Endothelial cell of umbilical vein (primary cell): Measurements from ENCODE around the gene BZW1. TPM values are rescaled to one million over a fixed set of nuclear protein-coding genes. Genes with fewer than 3 reads are reported as not detected.

Experiments
- Bru-seq: library from RNA; stranded (reverse); fragments of 400-500 nt; gene quantifications from one replicate; lab custom pipeline; 2021; lab: Mats Ljungman, UMichigan
- BruChase-seq, 2 experiments: library from RNA; stranded (reverse); fragments of 400-500 nt; gene quantifications; one replicate each; lab custom pipeline; 2021; lab: Mats Ljungman, UMichigan
- BruUV-seq: library from RNA; stranded (reverse); fragments of 400-500 nt; replicated peaks from 2 replicates; lab custom pipeline; 2021; lab: Mats Ljungman, UMichigan
- CTCF ChIA-PET: fragments of 300-600, 350-600 bp; sonication (Branson Sonifier 250); formaldehyde crosslinking; loops from one replicate; lab custom pipeline; 2021; ENCODE audit warnings: antibody characterized with exemption, inconsistent platforms; lab: Charles Lee
- POLR2A ChIA-PET: fragments of 300-600, 350-600 bp; sonication (Branson Sonifier 250); formaldehyde crosslinking; loops from one replicate; lab custom pipeline; 2021; ENCODE audit warnings: antibody characterized with exemption, inconsistent platforms; lab: Charles Lee
- DNase-seq: peaks from one replicate; pipeline ENCODE4 v3.0.0-alpha.2; 2011; ENCODE audit warnings: low read depth, low spot score
- FAIRE-seq: peaks from 2 replicates; lab custom pipeline; 2011; peaks lifted over from hg19 to GRCh38; lab: Jason Lieb, UNC
- H2AFZ ChIP-seq: 2 replicates; pipeline ENCODE4 v1.6.0; 2012; ENCODE audit warnings: low read depth, low read length, control low read depth, inconsistent platforms
- H3K27ac ChIP-seq: 2 replicates; pipeline ENCODE4 v1.5.1; 2011; ENCODE audit warnings: low read depth, mild to moderate bottlenecking, control low read depth, low read length, moderate library complexity; ENCODE audit not compliant: insufficient read depth
- H3K27me3 ChIP-seq, 2 experiments: 2 replicates each; pipeline versions ENCODE4 v1.6.0 to v1.6.1; 2011; ENCODE audit warnings: low read length in 2 of 2, mixed read lengths in 1 of 2; ENCODE audit not compliant: control insufficient read depth in 2 of 2, insufficient read depth in 2 of 2
- H3K36me3 ChIP-seq, 2 experiments: 2 replicates in 1 of 2; 3 replicates in 1 of 2; pipeline ENCODE4 v1.5.1; 2011; ENCODE audit warnings: low read length in 2 of 2, mild to moderate bottlenecking in 1 of 2, moderate library complexity in 1 of 2; ENCODE audit not compliant: control insufficient read depth in 2 of 2, insufficient read depth in 2 of 2; ENCODE audit errors: extremely low read depth in 1 of 2
- H3K4me1 ChIP-seq: 3 replicates; pipeline ENCODE4 v1.5.1; 2011; ENCODE audit warnings: mild to moderate bottlenecking, low read length; ENCODE audit not compliant: control insufficient read depth, insufficient read depth; ENCODE audit errors: extremely low read depth
- H3K4me2 ChIP-seq: 2 replicates; pipeline ENCODE4 v1.6.1; 2011; ENCODE audit warnings: low read length, control low read depth, mixed read lengths; ENCODE audit not compliant: insufficient read depth
- H3K4me3 ChIP-seq, 3 experiments: fragments of 200-600 bp in 1 of 3; sonication (generic), shearing (Covaris generic) in 1 of 3; replicated peaks in 1 of 3; 2 replicates each; pipeline ENCODE4 v1.5.1; 2011 to 2016; ENCODE audit warnings: control low read depth in 3 of 3, low read length in 3 of 3, mild to moderate bottlenecking in 2 of 3, inconsistent platforms in 1 of 3, low read depth in 1 of 3, moderate library complexity in 1 of 3; ENCODE audit not compliant: insufficient read depth in 1 of 3
- H3K79me2 ChIP-seq: 2 replicates; pipeline ENCODE4 v1.6.0; 2012; ENCODE audit warnings: low read length, inconsistent platforms; ENCODE audit not compliant: control insufficient read depth, insufficient read depth
- H3K9ac ChIP-seq: replicated peaks from 2 replicates; pipeline ENCODE3; 2011; ENCODE audit warnings: low read length, control low read depth; ENCODE audit not compliant: insufficient read depth; ENCODE audit errors: extremely low read depth
- H3K9me1 ChIP-seq: replicated peaks from 3 replicates; pipeline ENCODE4 v1.6.0; 2011; ENCODE audit warnings: mild to moderate bottlenecking, low read length; ENCODE audit not compliant: control insufficient read depth, insufficient read depth; ENCODE audit errors: extremely low read depth
- H3K9me3 ChIP-seq: replicated peaks from 2 replicates; pipeline ENCODE4 v1.5.1; 2012; ENCODE audit warnings: low read length, inconsistent platforms; ENCODE audit not compliant: control insufficient read depth, insufficient read depth
- H4K20me1 ChIP-seq: replicated peaks from 2 replicates; pipeline ENCODE3; 2011; ENCODE audit warnings: mild to moderate bottlenecking, low read length; ENCODE audit not compliant: control insufficient read depth, insufficient read depth; ENCODE audit errors: extremely low read depth
- EZH2 ChIP-seq: IDR thresholded peaks from 2 replicates; pipeline ENCODE4 v1.6.1; 2012; ENCODE audit warnings: borderline replicate concordance, low read depth, mild to moderate bottlenecking, moderate library complexity, low read length, inconsistent platforms; ENCODE audit not compliant: severe bottlenecking
- FOS ChIP-seq: IDR thresholded peaks from 2 replicates; pipeline ENCODE4 v1.6.1; 2011; ENCODE audit warnings: mild to moderate bottlenecking, low read length, moderate library complexity, borderline replicate concordance; ENCODE audit not compliant: insufficient read depth
- GATA2 ChIP-seq: IDR thresholded peaks from 2 replicates; pipeline ENCODE4 v1.7.0; 2011; ENCODE audit warnings: low read depth, mild to moderate bottlenecking, moderate library complexity, mixed read lengths, low read length; ENCODE audit not compliant: insufficient read length, insufficient read depth
- JUN ChIP-seq: IDR thresholded peaks from 2 replicates; pipeline ENCODE4 v1.6.1; 2011; ENCODE audit warnings: borderline replicate concordance, low read depth; ENCODE audit not compliant: insufficient read length, insufficient read depth
- MYC ChIP-seq: IDR thresholded peaks from one replicate; pipeline ENCODE4 v1.6.1; 2011; ENCODE audit warnings: mild to moderate bottlenecking, low read depth, low read length
- POLR2A ChIP-seq: IDR thresholded peaks from 2 replicates; pipeline ENCODE4 v1.6.1; 2012; ENCODE audit warnings: low read depth, mild to moderate bottlenecking, control low read depth, low read length
- POLR2AphosphoS5 ChIP-seq: IDR thresholded peaks from 2 replicates; pipeline ENCODE4 v1.6.1; 2012; ENCODE audit warnings: low read depth, mild to moderate bottlenecking, control low read depth, low read length, moderate library complexity; ENCODE audit not compliant: insufficient read depth
- dilution Hi-C: fragments of 300-500 bp; cut with MboI; formaldehyde crosslinking; loops from one replicate; pipeline ENCODE4 v1.15.0; 2019; ENCODE audit warnings: low sequenced_read_pairs; ENCODE audit not compliant: extremely low pct_ligation_motif_present
- intact Hi-C: fragments of 100-400 bp; cut with micrococcal nuclease; formaldehyde crosslinking; loops from one replicate; pipeline ENCODE4 v1.10.0; 2022
- long read RNA-seq: library from polyadenylated mRNA; stranded (forward); transcript quantifications from one replicate; pipeline ENCODE4 v2.0.0, GENCODE V29; 2021
- polyA minus RNA-seq, 3 experiments: library from RNA; depleted of rRNA, polyadenylated mRNA; stranded (reverse); fragments of >200 nt; gene quantifications; 1 replicate in 1 of 3; 2 replicates in 2 of 3; pipeline ENCODE4 v1.2.3, GENCODE V29; 2011
- polyA plus RNA-seq, 4 experiments: library from polyadenylated mRNA; depleted of rRNA in 3 of 4; stranded (reverse) in 3 of 4; unstranded in 1 of 4; fragments of >200 nt; gene quantifications; 2 replicates each; pipeline versions ENCODE4 v1.2.1 to v1.2.3, GENCODE V29; 2011 to 2012; ENCODE audit warnings: missing spikeins in 1 of 4
- total RNA-seq: library from RNA; stranded (reverse); gene quantifications from 2 replicates; pipeline ENCODE4 v1.2.3, GENCODE V29; 2021
- TF ChIP-seq, protein P1 (sequence below), 2 donors: IDR thresholded peaks; 1 replicate in 1 of 2; 2 replicates in 1 of 2; pipeline ENCODE4 v1.5.1; 2011; ENCODE audit warnings: low read length in 2 of 2, mild to moderate bottlenecking in 2 of 2, moderate library complexity in 2 of 2, control low read depth in 1 of 2, inconsistent platforms in 1 of 2, low read depth in 1 of 2; ENCODE audit not compliant: insufficient read depth in 1 of 2; ENCODE audit errors: extremely low read depth in 1 of 2
- TF ChIP-seq, protein P2 (sequence below): IDR thresholded peaks from 2 replicates; pipeline ENCODE4 v1.6.1; 2011; ENCODE audit not compliant: insufficient read depth, insufficient read length

BZW1 gene
- total RNA-seq (347 and 353 TPM in 2 replicates), polyA plus RNA-seq (130 and 174 TPM in 2 replicates), polyA minus RNA-seq (305 and 337 TPM in 2 replicates), Bru-seq, nascent RNA (percentile 98 among the genes with signal in this experiment), BruChase-seq, experiment 1, labeled RNA remaining after a 6-hour chase (percentile 100 among the genes with signal in this experiment), BruChase-seq, experiment 2, labeled RNA remaining after a 2-hour chase (percentile 99 among the genes with signal in this experiment)
- 219 and 224 TPM in 2 replicates for polyA plus RNA-seq (2011; cell fraction: cytosol; rRNA removed)
- 143 and 157 TPM in 2 replicates for polyA plus RNA-seq (2011; cell fraction: nucleus; rRNA removed)
- 344 and 564 TPM in 2 replicates for polyA plus RNA-seq (2012)
- 414 TPM for polyA minus RNA-seq (2011; cell fraction: cytosol; rRNA and poly(A)+ RNA removed)
- polyA minus RNA-seq (2011; cell fraction: nucleus; rRNA and poly(A)+ RNA removed), result 184 and 211 TPM in 2 replicates
- long read RNA-seq, full-length matches to known transcripts, result 812 of 905 reads
- long read RNA-seq, partial matches to known transcripts, result 23 of 905 reads
- long read RNA-seq, other reads (novel, unspliced or antisense), result 70 of 905 reads

DNA sequence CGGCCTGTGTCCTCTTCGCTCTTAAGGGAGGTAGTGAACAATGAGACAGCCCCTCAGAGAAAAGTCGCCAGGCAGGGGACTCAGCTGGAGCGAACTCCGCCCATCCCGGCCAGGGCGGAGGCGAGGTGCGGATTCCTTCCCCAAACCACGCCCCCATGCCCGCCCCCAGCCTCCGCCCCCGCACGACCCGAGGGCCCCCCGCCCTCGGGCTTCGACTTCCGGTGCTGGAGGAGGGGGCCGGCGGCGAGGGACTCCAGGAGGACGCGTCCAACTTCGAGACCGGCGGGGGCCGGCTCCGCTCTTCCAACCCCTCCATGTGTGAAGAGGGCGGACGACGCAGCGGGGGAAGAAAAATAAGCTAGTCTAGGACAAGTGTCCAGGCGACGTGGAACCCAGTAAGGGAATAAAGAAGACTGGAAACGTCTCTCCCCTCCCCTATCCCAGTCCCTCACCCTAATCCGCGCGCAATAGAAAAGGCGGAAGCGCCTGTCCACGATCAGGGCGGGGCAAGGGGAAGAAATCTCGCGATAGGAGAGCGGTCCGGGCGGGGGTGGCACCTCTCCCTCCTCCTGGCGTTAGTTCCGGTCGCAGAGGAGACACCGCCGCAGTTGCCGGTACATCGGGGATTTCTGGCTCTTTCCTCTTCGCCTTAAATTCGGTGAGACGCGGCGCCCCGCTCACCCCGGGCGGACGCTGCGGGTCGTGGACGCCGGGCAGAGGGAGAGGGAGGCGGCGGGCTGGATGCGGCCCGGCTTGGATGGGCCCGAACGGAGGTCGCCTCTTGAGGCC is at the start of gene BZW1:
Gene BZW1, plus strand, starts transcription at position 578 of the 789 bp plus-strand sequence. CDS start 1,308 bp downstream, outside the sequence.
- intact Hi-C loops, result loop anchor here (1.0 to 5.0 kb wide), 8 partner anchors 24 to 829 kb away; partner anchors contain the start of genes CLK1, NIF3L1 and PPIL3
- dilution Hi-C loops, result no loop called here
- peaks cover 34% of the 10 kb centered on the region for H3K4me1 ChIP-seq
- no peaks in the 10 kb centered on the region for H3K27me3 ChIP-seq
- H3K9me1 ChIP-seq, result no peaks in the 10 kb centered on the region
- peak within 1 kb of the TSS; percentile 100 for H3K4me2 ChIP-seq
- H4K20me1 ChIP-seq, result peaks cover 13% of the 10 kb centered on the region
- peaks cover 11 to 23% of the 10 kb centered on the region in 2 experiments for H3K36me3 ChIP-seq
- peak within 1 kb of the TSS; percentile 46 for H2AFZ ChIP-seq
- TF ChIP-seq POLR2AphosphoS5 (peak; percentile 82), POLR2A (peak; percentile 69), JUN (no peak)
- H3K4me3 ChIP-seq, result peak within 1 kb of the TSS; percentile 76 to 99 (median 96)
- ChIA-PET CTCF (interaction anchor here (0.6 to 3.1 kb wide), 3 partner anchors 76 to 109 kb away, joined by 3 to 16 read pairs (median 7); no protein-coding TSS in a partner anchor), POLR2A (interaction anchor here (0.6 to 0.8 kb wide), 2 partner anchors 24 to 56 kb away, joined by 3 read pairs; no protein-coding TSS in a partner anchor)
- peak; percentile 82 for FAIRE-seq
- no peaks in the 10 kb centered on the region for H3K9me3 ChIP-seq
- no TSS peak for BruUV-seq
- peak within 1 kb of the TSS; percentile 98 for H3K27ac ChIP-seq
- H3K79me2 ChIP-seq, result peaks cover 47% of the 10 kb centered on the region
- DNase-seq, result peak; percentile 95
- peak within 1 kb of the TSS; percentile 99 for H3K9ac ChIP-seq

DNA sequence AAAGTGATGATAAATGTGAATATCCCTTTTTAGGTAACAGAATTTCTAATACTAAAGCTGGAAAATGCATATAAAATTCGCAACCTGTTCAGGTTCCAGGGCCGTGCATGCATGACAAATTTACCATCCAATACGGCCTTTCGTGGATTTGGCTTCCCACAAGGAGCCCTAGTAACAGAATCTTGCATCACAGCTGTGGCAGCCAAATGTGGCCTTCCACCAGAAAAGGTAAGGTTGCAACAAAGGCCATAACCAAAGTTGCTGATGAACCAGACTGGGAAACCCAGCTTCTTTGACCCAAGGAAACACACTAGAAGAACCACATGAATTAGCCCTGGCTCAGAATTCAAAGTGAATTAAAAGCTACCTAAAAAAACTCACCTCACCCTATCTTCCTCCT is 49.6 kb upstream of the BZW1 start:
- H3K9ac ChIP-seq, result no peak overlapping the region
- ChIA-PET POLR2A (no interaction called here), CTCF (interaction anchor here (0.6 to 1.6 kb wide), 6 partner anchors 12 to 56 kb away, joined by 3 to 8 read pairs (median 3); no protein-coding TSS in a partner anchor)
- H3K9me3 ChIP-seq, result no peaks in the 10 kb centered on the region
- H3K79me2 ChIP-seq, result no peaks in the 10 kb centered on the region
- no peaks in the 10 kb centered on the region for H3K9me1 ChIP-seq
- BruUV-seq, result no TSS peak
- no peaks in the 10 kb centered on the region for H3K36me3 ChIP-seq
- dilution Hi-C loops (no loop called here), intact Hi-C loops (no loop called here)
- no peak overlapping the region for H3K27ac ChIP-seq
- DNase-seq, result no peak
- TF ChIP-seq, protein P1, sequence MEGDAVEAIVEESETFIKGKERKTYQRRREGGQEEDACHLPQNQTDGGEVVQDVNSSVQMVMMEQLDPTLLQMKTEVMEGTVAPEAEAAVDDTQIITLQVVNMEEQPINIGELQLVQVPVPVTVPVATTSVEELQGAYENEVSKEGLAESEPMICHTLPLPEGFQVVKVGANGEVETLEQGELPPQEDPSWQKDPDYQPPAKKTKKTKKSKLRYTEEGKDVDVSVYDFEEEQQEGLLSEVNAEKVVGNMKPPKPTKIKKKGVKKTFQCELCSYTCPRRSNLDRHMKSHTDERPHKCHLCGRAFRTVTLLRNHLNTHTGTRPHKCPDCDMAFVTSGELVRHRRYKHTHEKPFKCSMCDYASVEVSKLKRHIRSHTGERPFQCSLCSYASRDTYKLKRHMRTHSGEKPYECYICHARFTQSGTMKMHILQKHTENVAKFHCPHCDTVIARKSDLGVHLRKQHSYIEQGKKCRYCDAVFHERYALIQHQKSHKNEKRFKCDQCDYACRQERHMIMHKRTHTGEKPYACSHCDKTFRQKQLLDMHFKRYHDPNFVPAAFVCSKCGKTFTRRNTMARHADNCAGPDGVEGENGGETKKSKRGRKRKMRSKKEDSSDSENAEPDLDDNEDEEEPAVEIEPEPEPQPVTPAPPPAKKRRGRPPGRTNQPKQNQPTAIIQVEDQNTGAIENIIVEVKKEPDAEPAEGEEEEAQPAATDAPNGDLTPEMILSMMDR (IDR thresholded peaks at IDR 0.05; ENCODE audit: extremely low read depth in 1 of 2, insufficient read depth in 1 of 2, low read depth in 1 of 2, low read length in 2 of 2), result no peak
- TF ChIP-seq POLR2AphosphoS5 (no peak), EZH2 (no peak), POLR2A (no peak), FOS (no peak), JUN (no peak), MYC (no peak), GATA2 (no peak)
- TF ChIP-seq, protein P2, sequence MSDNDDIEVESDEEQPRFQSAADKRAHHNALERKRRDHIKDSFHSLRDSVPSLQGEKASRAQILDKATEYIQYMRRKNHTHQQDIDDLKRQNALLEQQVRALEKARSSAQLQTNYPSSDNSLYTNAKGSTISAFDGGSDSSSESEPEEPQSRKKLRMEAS, result no peak
- no peak overlapping the region for H3K4me3 ChIP-seq
- H4K20me1 ChIP-seq, result no peaks in the 10 kb centered on the region
- H3K27me3 ChIP-seq, result no peaks in the 10 kb centered on the region
- no peak for FAIRE-seq
- peaks cover 56% of the 10 kb centered on the region for H3K4me1 ChIP-seq
- H3K4me2 ChIP-seq, result no peak overlapping the region
- no peak overlapping the region for H2AFZ ChIP-seq
